HG02759 (cell line): Measurements from ENCODE around the gene PRICKLE2.

Experiments
- ATAC-seq: cut with Tn5 transposase; IDR thresholded peaks from one replicate; pipeline ENCODE4 v1.9.1; 2021; ENCODE audit warnings: mild to moderate bottlenecking, moderate library complexity; ENCODE audit not compliant: unreplicated experiment

PRICKLE2 gene

DNA sequence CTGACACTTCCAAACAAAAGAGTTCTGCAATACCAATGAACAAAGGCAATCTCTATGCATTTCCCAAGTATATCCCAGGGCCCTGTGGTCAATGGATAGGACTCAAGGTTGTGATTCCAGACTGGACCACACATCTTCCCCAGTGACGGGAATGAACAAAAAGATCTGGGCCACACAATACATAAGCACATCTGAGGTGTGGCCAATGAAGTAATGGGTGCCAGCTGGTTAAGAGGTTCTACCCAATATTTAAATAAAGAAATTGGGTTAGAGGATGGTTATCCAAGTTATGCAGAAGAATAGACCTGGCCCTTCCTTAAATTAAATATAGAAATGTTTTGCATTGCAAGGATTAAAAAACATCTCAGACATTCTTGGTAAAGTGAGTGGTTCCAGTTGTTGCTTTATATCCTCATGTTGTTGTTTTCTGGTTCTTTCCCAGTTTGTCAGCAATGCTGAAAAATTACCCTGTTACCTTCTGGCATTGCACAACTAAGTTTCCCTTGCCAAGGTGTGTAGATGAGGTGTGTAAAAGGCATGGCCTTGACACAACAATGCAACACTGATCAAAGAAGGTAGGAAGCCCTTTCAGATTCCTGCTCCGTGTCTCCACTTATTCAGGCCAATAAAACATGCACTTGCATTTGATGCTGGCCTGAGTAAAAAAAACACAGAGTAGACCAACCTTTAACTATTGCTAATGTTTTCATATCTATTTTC is 86.5 kb downstream of the PRICKLE2 start:
- ATAC-seq: no peak

DNA sequence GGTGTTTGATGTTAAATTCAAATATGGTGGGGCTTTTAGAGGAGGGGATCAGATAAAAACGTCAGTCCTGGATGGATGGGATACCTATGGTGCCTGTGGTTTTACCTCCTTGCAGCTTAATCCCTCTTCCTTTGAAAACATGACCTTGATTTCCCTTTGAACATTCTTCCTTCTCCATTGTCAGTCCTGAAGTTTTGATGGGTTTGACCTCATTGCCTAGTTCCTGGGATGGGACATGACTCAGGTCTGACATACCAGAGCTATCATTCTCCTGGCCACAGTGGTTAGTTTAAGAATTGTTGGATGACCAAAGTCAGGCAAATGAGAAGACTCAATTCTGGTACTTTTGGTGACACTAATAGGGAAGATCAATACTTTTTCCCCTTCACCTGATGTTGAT is 87.2 kb downstream of the PRICKLE2 start:
- ATAC-seq: no peak

- no peak for ATAC-seq
Measured at GRCh38 chr3:64134882-64135281, 90.4 kb downstream of the PRICKLE2 start.

DNA sequence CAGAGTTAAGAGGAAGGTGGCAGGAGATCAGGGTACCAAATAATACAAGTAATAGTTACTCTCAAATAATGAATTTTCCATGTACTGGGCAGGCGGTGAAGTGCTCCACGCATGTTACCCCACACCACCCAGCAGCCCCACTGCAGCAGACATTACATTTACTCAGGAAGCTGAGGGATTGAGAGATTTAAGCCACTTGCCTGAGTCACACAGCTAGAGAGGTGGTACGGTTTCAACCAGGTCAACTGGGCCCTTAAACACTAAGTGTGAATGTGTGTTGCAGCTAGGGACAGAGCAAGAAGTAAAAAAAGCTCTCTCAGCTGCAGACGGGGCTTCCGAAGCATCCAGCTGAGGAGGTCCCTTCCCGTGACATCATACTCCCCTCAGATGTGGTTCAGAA is 91.3 kb downstream of the PRICKLE2 start:
- no peak for ATAC-seq

GRCh38 chr3:64133272-64133671 is 92.0 kb downstream of the PRICKLE2 start:
- no peak for ATAC-seq

- ATAC-seq: no peak
Measured at GRCh38 chr3:64131725-64132469, 93.4 kb downstream of the PRICKLE2 start.

- ATAC-seq: no peak
Measured at GRCh38 chr3:64130436-64130835, 94.8 kb downstream of the PRICKLE2 start.

DNA sequence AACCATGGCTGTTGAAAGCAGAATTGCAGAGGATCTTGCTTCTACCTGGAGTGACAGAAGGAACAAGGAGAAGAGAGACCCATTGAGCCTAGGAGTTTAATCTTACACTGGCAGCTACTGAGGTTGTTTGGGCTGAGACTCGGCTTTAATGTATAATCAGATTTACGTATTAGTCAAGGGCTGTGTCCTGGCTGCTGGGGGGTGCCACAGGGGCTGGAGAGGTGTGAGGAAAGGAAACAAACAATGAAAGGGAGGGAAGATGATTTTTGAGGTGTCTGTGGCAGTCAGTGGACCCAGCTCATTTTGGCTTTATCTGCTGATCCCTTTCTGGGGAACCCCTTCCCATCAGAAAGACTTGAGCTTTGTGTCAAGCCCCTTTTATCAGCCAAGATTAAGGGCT is 95.7 kb downstream of the PRICKLE2 start:
- ATAC-seq: no peak

- no peak for ATAC-seq
Measured at GRCh38 chr3:64129106-64129505, 96.2 kb downstream of the PRICKLE2 start.

GRCh38 chr3:64125561-64125960 is 99.7 kb downstream of the PRICKLE2 start:
- no peak for ATAC-seq

DNA sequence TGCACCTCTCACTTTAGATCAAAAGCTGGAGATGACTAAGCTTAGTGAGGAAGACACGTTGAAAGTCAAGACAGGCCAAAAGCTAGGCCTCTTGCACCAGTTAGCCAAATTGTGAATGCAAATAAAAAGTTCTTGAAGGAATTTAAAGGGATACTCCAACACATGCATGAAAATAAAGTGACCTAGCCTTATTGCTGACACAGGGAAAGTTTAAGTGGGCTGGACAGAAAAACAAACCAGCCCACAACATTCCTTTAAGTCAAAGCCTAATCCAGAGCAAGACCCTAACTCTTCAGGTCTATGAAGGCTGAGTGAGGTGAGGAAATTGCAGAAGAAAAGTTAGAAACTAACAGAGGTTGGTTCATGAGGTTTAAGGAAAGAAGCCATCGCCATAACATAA is 101.3 kb downstream of the PRICKLE2 start:
- no peak for ATAC-seq

GRCh38 chr3:64122476-64122875 is 102.8 kb downstream of the PRICKLE2 start:
- ATAC-seq: no peak

DNA sequence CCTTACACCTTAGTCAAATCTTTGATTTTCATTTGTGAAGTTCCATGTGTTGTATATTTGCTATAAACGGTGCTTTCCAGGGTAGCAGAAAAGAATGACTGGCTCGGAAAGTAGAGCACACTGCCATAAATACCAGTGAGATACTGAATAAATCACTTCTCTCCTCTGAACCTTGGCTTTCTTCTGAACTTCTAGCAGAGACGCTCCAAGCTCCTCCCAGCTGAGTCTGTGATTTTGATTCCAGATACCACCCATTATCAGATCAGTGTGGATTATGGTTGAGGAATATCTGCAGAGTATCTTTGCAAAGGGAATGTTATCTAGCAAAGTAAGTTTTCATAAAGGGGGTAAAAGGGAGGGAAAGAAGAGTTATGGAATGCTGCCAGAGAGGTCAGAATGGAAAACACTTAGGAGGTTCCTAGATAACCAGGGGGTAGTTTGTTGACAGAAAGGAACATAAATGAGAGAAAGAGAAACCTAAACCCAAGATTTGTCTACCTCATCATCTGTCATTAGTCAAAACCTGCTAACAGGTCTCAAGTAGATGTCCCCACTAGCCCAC is 103.4 kb downstream of the PRICKLE2 start:
- ATAC-seq: no peak

GRCh38 chr3:64120876-64121275 is 104.4 kb downstream of the PRICKLE2 start:
- no peak for ATAC-seq

DNA sequence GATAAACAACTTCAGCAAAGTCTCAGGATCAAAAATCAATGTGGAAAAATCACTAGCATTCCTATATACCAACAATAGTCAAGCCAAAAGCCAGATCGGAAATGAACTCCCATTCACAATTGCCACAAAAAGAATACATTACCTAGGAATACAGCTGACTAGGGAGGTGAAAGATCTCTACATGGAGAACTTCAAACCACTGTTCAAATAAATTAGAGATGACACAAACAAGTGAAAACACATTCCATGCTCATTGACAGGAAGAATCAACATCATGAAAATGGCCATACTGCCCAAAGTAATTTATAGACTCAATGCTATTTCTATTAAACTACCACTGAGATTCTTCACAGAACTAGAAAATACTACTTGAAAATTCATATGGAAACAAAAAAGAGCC is 107.8 kb downstream of the PRICKLE2 start:
- ATAC-seq: no peak

DNA sequence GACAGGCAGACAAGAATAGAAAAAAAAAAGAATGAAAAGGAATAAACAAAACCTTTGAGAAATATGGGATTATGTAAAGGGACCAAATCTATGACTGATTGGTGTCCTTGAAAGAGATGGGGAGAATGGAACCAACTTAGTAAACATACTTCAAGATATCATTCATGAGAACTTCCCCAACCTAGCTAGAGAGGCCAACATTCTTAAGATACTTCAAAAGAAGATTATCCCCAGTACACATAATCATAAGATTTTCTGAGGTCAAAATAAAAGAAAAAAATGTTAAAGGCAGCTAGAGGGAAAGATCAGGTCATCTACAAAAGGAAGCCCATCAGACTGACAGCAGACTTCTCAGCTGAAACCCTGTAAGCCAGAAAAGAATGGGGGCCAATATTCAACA is 110.6 kb downstream of the PRICKLE2 start:
- no peak for ATAC-seq

DNA sequence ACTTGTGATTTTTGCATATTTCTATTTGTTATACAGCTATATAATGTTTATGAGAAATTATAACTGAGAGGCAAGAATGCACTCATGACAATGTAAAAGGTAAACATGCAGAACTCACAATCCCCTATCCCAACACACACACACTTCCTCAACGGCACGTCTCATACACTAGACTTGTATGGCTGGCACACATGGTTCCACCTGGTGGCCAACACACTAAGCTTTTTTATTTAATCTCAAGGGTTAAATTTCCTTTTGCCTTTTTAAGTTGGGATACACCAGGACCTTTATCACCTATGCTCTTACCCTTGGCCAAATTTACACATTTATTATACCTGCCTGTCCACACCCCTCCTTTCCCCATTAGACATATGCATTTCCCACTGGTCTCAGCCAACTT is 113.4 kb downstream of the PRICKLE2 start:
- no peak for ATAC-seq

DNA sequence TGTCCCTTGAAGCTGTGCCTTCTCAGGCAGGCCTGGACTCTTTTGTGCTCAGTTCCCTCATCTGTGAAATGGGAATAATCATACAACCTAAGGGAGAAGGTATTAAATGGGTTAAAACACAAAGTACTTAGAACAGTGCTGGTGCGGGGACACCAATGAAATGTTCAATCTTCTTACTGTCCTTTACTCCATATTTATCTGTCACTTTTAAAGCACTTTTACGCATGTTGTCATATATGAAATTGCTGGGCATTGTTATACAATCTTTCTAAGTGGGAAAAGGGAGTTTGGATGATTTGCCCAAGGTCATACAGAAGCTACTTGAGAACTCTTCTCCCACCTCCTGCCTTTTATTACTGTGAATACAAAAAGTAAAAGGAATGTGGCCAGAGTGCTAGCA is 114.2 kb downstream of the PRICKLE2 start:
- no peak for ATAC-seq

DNA sequence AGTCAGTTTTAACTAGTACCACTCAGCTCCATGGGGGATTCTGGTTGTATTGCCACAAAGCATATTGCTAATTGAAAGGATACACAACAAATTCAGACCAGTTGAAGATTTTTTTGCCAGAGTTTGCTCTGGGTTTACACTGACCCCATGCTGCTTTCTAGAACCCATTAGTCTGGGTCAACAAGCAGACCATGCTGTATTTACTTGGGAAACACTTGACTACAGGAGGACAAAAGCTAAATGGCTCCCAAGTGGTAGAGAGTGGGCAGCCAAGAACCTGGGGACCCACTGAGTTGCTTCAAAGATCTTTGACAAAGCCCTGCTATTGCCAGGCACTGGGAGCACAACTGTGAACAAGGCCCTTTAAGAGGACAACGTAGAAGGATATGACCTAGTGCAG is 115.2 kb downstream of the PRICKLE2 start:
- ATAC-seq: no peak

- no peak for ATAC-seq
Measured at GRCh38 chr3:64109438-64109837, 115.8 kb downstream of the PRICKLE2 start.

GRCh38 chr3:64108784-64109317 is 116.4 kb downstream of the PRICKLE2 start:
- ATAC-seq: no peak

DNA sequence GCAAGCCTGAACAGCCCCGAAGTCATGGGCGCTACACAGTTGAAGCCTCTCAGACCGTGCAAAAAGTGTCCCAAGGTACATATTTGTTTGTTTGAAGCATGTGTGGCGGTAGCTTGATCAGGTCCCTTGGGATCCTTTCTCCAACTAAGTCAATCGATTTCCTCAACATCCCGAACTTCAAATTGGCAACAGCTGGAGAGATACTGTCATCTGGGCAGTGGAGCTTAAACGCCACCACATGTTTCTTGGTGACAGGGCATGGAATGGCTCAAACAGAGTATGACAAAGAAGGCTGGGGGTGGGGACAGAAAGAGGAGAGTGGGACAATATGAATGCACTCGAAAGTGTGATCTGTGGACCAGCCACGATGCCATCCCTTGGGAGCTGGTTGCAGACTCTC is 117.0 kb downstream of the PRICKLE2 start:
- ATAC-seq: no peak
